Trophoblast cell (in vitro differentiated cells and primary cell): ENCODE results near the gene SLX4IP.

ENCODE experiments used
- DNase-seq, 2 donors: peaks; one replicate each; pipeline ENCODE4 v3.0.0-alpha.2; 2016
- H2AFZ ChIP-seq: 2 replicates; pipeline ENCODE4 v1.6.1; 2013; ENCODE audit warnings: low read length, moderate library complexity, mild to moderate bottlenecking; ENCODE audit not compliant: insufficient read depth, poor library complexity
- H2AK5ac ChIP-seq: 2 replicates; pipeline ENCODE4 v1.6.1; 2013; ENCODE audit warnings: mild to moderate bottlenecking, low read length
- H2BK120ac ChIP-seq: 2 replicates; pipeline ENCODE4 v1.6.1; 2013; ENCODE audit warnings: low read length, mild to moderate bottlenecking, moderate library complexity; ENCODE audit not compliant: insufficient read depth, poor library complexity
- H2BK12ac ChIP-seq: 2 replicates; pipeline ENCODE4 v1.6.1; 2013; ENCODE audit warnings: mild to moderate bottlenecking, low read length, moderate library complexity
- H2BK5ac ChIP-seq: 2 replicates; pipeline ENCODE4 v1.6.1; 2013; ENCODE audit warnings: low read length, low read depth, moderate library complexity, mild to moderate bottlenecking; ENCODE audit not compliant: poor library complexity
- H3K14ac ChIP-seq: 2 replicates; pipeline ENCODE4 v1.6.1; 2013; ENCODE audit warnings: mild to moderate bottlenecking, low read length
- H3K18ac ChIP-seq: 2 replicates; pipeline ENCODE4 v1.6.1; 2013; ENCODE audit warnings: mild to moderate bottlenecking, low read length
- H3K23ac ChIP-seq: 2 replicates; pipeline ENCODE4 v1.6.1; 2013; ENCODE audit warnings: low read length
- H3K27ac ChIP-seq: 2 replicates; pipeline ENCODE4 v1.5.1; 2013; ENCODE audit warnings: low read depth, mild to moderate bottlenecking, inconsistent platforms, low read length, moderate library complexity
- H3K27me3 ChIP-seq: 2 replicates; pipeline ENCODE4 v1.6.1; 2013; ENCODE audit warnings: inconsistent platforms, mild to moderate bottlenecking, low read length, moderate library complexity; ENCODE audit not compliant: insufficient read depth
- H3K36me3 ChIP-seq, 2 experiments: 1 replicate in 1 of 2; 2 replicates in 1 of 2; pipeline ENCODE4 v1.6.1; 2013; ENCODE audit warnings: low read length in 2 of 2, mild to moderate bottlenecking in 2 of 2, moderate library complexity in 1 of 2; ENCODE audit not compliant: insufficient read depth in 2 of 2, control insufficient read depth in 1 of 2
- H3K4ac ChIP-seq: 2 replicates; pipeline ENCODE4 v1.6.1; 2013; ENCODE audit warnings: low read depth, mild to moderate bottlenecking, low read length, moderate library complexity
- H3K4me1 ChIP-seq, 2 experiments: 1 replicate in 1 of 2; 2 replicates in 1 of 2; pipeline ENCODE4 v1.6.1; 2013; ENCODE audit warnings: low read length in 2 of 2, mild to moderate bottlenecking in 2 of 2, moderate library complexity in 1 of 2; ENCODE audit not compliant: insufficient read depth in 2 of 2, control insufficient read depth in 1 of 2
- H3K4me2 ChIP-seq: 2 replicates; pipeline ENCODE4 v1.6.1; 2013; ENCODE audit warnings: inconsistent platforms, mild to moderate bottlenecking, low read length, moderate library complexity
- H3K4me3 ChIP-seq: 2 replicates; pipeline ENCODE4 v1.5.1; 2013; ENCODE audit warnings: mild to moderate bottlenecking, low read depth, low read length, inconsistent platforms
- H3K79me1 ChIP-seq: one replicate; pipeline ENCODE4 v1.6.1; 2013; ENCODE audit warnings: low read length
- H3K79me2 ChIP-seq: 2 replicates; pipeline ENCODE4 v1.6.1; 2013; ENCODE audit warnings: low read length, mild to moderate bottlenecking; ENCODE audit not compliant: control insufficient read depth, insufficient read depth, poor library complexity
- H3K9ac ChIP-seq: 2 replicates; pipeline ENCODE4 v1.6.1; 2013; ENCODE audit warnings: mild to moderate bottlenecking, low read length
- H3K9me3 ChIP-seq: 2 replicates; pipeline ENCODE4 v1.6.1; 2013; ENCODE audit warnings: low read depth, mild to moderate bottlenecking, control low read depth, inconsistent platforms, low read length; ENCODE audit not compliant: insufficient read depth
- H4K12ac ChIP-seq: 2 replicates; pipeline ENCODE4 v1.6.1; 2013; ENCODE audit warnings: low read depth, mild to moderate bottlenecking, low read length, moderate library complexity
- H4K8ac ChIP-seq: 2 replicates; pipeline ENCODE4 v1.6.1; 2013; ENCODE audit warnings: low read depth, mild to moderate bottlenecking, low read length, moderate library complexity
- H4K91ac ChIP-seq: one replicate; pipeline ENCODE4 v1.6.1; 2013; ENCODE audit warnings: low read depth, mild to moderate bottlenecking, low read length, moderate library complexity
- WGBS: extraction: QIAGEN DNeasy Blood & Tissue Kit; methylation state at CpG from one replicate; pipeline ENCODE4 v1.1.7; 2013; ENCODE audit warnings: missing lambda C conversion rate; ENCODE audit not compliant: insufficient read length, insufficient coverage; ENCODE audit errors: extremely low coverage; 5-methylcytosine and 5-hydroxymethylcytosine counted together

Gene SLX4IP

DNA sequence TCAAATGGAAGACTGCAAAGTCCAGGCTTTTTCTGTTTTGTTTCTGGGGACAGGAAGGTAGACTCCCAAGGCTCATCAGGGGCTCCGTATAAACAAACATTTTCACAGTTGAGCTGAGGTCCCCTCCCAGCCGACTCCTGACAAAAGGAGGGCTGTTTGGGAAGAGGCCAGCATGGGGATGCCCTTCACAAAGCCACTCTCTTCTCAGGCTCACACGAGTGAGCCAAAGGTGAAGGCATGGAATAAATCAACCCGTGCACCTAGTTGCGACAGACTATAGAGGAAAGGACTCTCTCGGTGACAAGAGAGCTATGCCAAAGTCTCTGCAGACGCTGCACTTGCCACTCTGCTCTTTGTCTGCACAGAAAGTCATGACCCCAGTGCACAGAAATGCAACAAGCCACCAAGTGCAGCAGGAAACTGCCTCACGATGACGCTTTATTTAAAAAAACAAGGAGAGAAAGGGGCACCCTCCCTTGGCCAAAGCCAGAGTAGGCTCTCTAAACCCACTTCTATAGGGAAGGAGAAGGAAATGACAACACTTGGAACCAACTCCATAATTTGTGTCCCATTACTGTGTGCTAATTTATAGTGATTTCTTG, 217.7 kb downstream of the SLX4IP start:
- no CpG with 5 or more reads among the region's 9 CpGs for WGBS

DNA sequence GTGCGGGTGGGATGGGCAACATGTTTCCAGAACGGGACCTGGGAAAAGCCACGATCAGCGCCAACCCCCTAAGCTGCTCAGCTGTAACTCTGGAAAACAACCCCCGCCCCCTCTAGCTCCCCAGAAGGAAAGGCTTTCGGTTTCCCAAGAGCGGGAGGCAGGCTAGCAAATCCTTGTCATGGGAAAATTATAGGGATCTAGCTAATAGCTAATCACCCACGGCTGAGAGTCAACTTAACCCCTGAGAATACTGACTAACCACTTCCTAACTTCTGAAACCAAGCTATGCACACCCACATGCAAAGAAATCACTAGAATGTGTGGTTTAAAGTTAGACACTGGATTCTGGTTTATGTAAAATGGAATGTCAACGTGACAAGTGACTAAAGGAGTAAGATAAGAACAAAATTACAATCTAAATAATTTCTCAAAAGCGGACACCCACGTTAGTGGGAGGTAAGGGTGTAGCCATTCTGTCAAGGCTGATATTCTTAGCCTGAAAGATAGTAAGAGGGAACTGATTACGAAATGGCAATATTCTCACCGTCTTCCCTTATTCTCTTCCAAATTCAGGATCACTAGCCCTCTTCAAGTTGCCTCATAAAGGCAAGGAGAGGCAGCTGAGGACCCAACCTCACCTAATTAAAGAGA, 218.6 kb downstream of the SLX4IP start:
- Histone ChIP-seq H3K14ac (no peak overlapping the region), H3K4me1 (peaks cover 46 to 63% of the 10 kb centered on the region in 2 experiments), H2AFZ (no peak overlapping the region), H3K9me3 (peaks cover 4% of the 10 kb centered on the region), H3K23ac (no peak overlapping the region), H3K27me3 (no peaks in the 10 kb centered on the region), H2BK120ac (peak overlapping the region; percentile 11), H3K27ac (peak overlapping the region; percentile 93), H2AK5ac (no peak overlapping the region), H2BK12ac (no peak overlapping the region), H3K4me2 (no peak overlapping the region), H4K91ac (peak overlapping the region; percentile 41), H4K12ac (no peak overlapping the region), H3K9ac (no peak overlapping the region), H3K18ac (no peak overlapping the region), H3K4me3 (no peak overlapping the region), H3K36me3 (peaks cover 23 to 45% of the 10 kb centered on the region in 2 experiments), H4K8ac (no peak overlapping the region), H3K79me1 (peaks cover 23% of the 10 kb centered on the region), H2BK5ac (peak overlapping the region; percentile 23), H3K4ac (no peak overlapping the region), H3K79me2 (peaks cover 2% of the 10 kb centered on the region)
- DNase-seq = peak in 1 of 2 donors; percentile 39
- no CpG with 5 or more reads among the region's 13 CpGs for WGBS

More for the DNA sequence above, 217.7 kb downstream of the SLX4IP start:
- H3K36me3 ChIP-seq = peaks cover 19 to 45% of the 10 kb centered on the region in 2 experiments
- H3K9ac ChIP-seq = peak overlapping the region; percentile 17
- H2AK5ac ChIP-seq = no peak overlapping the region
- H3K4ac ChIP-seq = no peak overlapping the region
- peak overlapping the region; percentile 59 for H4K91ac ChIP-seq
- H3K23ac ChIP-seq = no peak overlapping the region
- H2BK5ac ChIP-seq = peak overlapping the region; percentile 45
- H4K8ac ChIP-seq = no peak overlapping the region
- peak overlapping the region; percentile 50 for H3K27ac ChIP-seq
- peak overlapping the region; percentile 48 for H2BK120ac ChIP-seq
- H3K4me3 ChIP-seq = no peak overlapping the region
- DNase-seq = no peak
- no peak overlapping the region for H2AFZ ChIP-seq
- H4K12ac ChIP-seq = no peak overlapping the region
- H3K79me1 ChIP-seq = peaks cover 29% of the 10 kb centered on the region
- peaks cover 48 to 65% of the 10 kb centered on the region in 2 experiments for H3K4me1 ChIP-seq
- peaks cover 4% of the 10 kb centered on the region for H3K79me2 ChIP-seq
- H2BK12ac ChIP-seq = no peak overlapping the region
- no peak overlapping the region for H3K14ac ChIP-seq
- H3K27me3 ChIP-seq = no peaks in the 10 kb centered on the region
- H3K4me2 ChIP-seq = no peak overlapping the region
- H3K18ac ChIP-seq = no peak overlapping the region
- no peaks in the 10 kb centered on the region for H3K9me3 ChIP-seq

DNA sequence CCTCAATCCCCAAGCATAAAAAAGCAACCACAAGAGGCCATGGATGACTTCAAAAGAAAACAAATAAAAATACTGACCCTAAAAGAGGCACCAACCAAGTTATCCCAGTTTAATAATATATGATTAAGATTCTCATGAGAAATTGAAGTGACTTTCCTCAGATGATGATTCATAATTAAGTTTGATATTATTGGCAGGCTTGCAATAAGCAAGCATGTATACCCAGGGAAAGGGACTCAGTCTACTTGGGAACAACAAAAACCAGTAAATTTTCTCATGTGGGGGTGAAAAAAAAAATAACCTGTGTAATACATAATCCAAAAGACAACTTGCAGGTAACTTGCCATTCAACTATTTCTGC, 219.1 kb downstream of the SLX4IP start:
- H3K9ac ChIP-seq = no peak overlapping the region
- H4K91ac ChIP-seq = no peak overlapping the region
- no peak overlapping the region for H2AFZ ChIP-seq
- peak overlapping the region; percentile 11 for H2BK120ac ChIP-seq
- no peak overlapping the region for H2BK12ac ChIP-seq
- peaks cover 21% of the 10 kb centered on the region for H3K79me1 ChIP-seq
- no peak for DNase-seq
- no peak overlapping the region for H3K4ac ChIP-seq
- H3K23ac ChIP-seq = no peak overlapping the region
- H3K27ac ChIP-seq = peak overlapping the region; percentile 93
- no peak overlapping the region for H3K18ac ChIP-seq
- no peak overlapping the region for H4K8ac ChIP-seq
- H3K4me2 ChIP-seq = peak overlapping the region; percentile 37
- peaks cover 2% of the 10 kb centered on the region for H3K79me2 ChIP-seq
- peaks cover 4% of the 10 kb centered on the region for H3K9me3 ChIP-seq
- H2AK5ac ChIP-seq = no peak overlapping the region
- H3K27me3 ChIP-seq = no peaks in the 10 kb centered on the region
- H3K4me3 ChIP-seq = no peak overlapping the region
- peak overlapping the region; percentile 25 for H2BK5ac ChIP-seq
- no peak overlapping the region for H3K14ac ChIP-seq
- peaks cover 23 to 43% of the 10 kb centered on the region in 2 experiments for H3K36me3 ChIP-seq
- no peak overlapping the region for H4K12ac ChIP-seq
- H3K4me1 ChIP-seq = peaks cover 44 to 61% of the 10 kb centered on the region in 2 experiments

DNA sequence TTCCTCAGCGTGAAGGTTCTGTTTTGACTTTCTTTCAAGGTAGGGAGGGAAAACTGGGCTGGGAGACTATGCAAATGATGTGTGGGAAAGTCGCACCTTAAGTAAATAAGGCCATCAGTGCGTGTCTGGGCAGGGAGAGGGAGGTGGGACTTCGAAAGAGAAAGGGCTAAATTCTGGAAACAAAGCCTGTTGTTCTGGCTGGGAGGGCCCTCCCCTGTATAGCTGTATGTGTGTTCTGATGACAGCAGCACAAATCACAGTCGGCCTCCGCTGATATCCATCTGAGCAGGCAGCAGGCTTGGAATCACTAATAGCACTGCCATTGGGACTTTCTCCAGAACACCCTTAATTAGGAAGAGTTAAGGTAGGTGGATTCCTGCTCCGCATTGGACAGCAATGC, 219.5 kb downstream of the SLX4IP start:
- Histone ChIP-seq H3K4me1 (peaks cover 41 to 58% of the 10 kb centered on the region in 2 experiments), H2AFZ (no peak overlapping the region), H4K91ac (no peak overlapping the region), H3K4me2 (peak overlapping the region; percentile 37), H2BK5ac (peak overlapping the region; percentile 25), H3K18ac (no peak overlapping the region), H2AK5ac (no peak overlapping the region), H3K79me1 (peaks cover 19% of the 10 kb centered on the region), H3K36me3 (peaks cover 23 to 40% of the 10 kb centered on the region in 2 experiments), H3K23ac (no peak overlapping the region), H2BK12ac (no peak overlapping the region), H4K12ac (no peak overlapping the region), H3K79me2 (peaks cover 2% of the 10 kb centered on the region), H4K8ac (no peak overlapping the region), H2BK120ac (no peak overlapping the region), H3K9me3 (peaks cover 4% of the 10 kb centered on the region), H3K4me3 (no peak overlapping the region), H3K9ac (no peak overlapping the region), H3K27me3 (no peaks in the 10 kb centered on the region), H3K27ac (peak overlapping the region; percentile 93), H3K4ac (no peak overlapping the region), H3K14ac (no peak overlapping the region)
- WGBS = no CpG with 5 or more reads among the region's 7 CpGs
- no peak for DNase-seq
